Kidney (tissue), 14 donors: ENCODE measurements around the gene CA6. TPM values are rescaled to one million over a fixed set of nuclear protein-coding genes. Genes with fewer than 3 reads are reported as not detected.

ENCODE experiments used
- DNase-seq, 5 donors: peaks; one replicate each; pipeline ENCODE4 v3.0.0-alpha.2; 2013 to 2020
- FAIRE-seq: peaks from 2 replicates; lab custom pipeline; 2012; peaks lifted over from hg19 to GRCh38; lab: Jason Lieb, UNC
- H3K27ac ChIP-seq, 2 donors: one replicate each; pipeline ENCODE4 v1.7.0; 2013; ENCODE audit warnings: low read depth in 2 of 2, low read length in 2 of 2, inconsistent platforms in 1 of 2
- H3K27me3 ChIP-seq: one replicate; pipeline ENCODE4 v1.7.1; 2013; ENCODE audit warnings: low read length, inconsistent platforms; ENCODE audit not compliant: control insufficient read depth, insufficient read depth
- H3K36me3 ChIP-seq, 3 donors: one replicate each; pipeline versions ENCODE4 v1.7.0 to v1.7.1; 2013; ENCODE audit warnings: low read length in 3 of 3, control low read depth in 1 of 3, inconsistent platforms in 1 of 3; ENCODE audit not compliant: insufficient read depth in 3 of 3, control insufficient read depth in 2 of 3
- H3K4me1 ChIP-seq, 3 donors: one replicate each; pipeline versions ENCODE4 v1.7.0 to v1.7.1; 2013; ENCODE audit warnings: low read length in 3 of 3, inconsistent platforms in 1 of 3, low read depth in 1 of 3; ENCODE audit not compliant: control insufficient read depth in 2 of 3, insufficient read depth in 2 of 3
- H3K4me3 ChIP-seq, 3 donors: one replicate each; pipeline versions ENCODE4 v1.7.0 to v1.8.1; 2013; ENCODE audit warnings: low read length in 3 of 3, control low read depth in 1 of 3, inconsistent platforms in 1 of 3
- H3K9ac ChIP-seq, 3 donors: one replicate each; pipeline versions ENCODE4 v1.7.0 to v1.7.1; 2013; ENCODE audit warnings: low read length in 3 of 3, control low read depth in 1 of 3, inconsistent platforms in 1 of 3
- H3K9me3 ChIP-seq, 3 donors: one replicate each; pipeline versions ENCODE4 v1.7.0 to v1.7.1; 2013; ENCODE audit warnings: low read length in 3 of 3, control low read depth in 1 of 3, inconsistent platforms in 1 of 3; ENCODE audit not compliant: control insufficient read depth in 2 of 3, insufficient read depth in 1 of 3
- CTCF ChIP-seq: IDR thresholded peaks from 3 replicates; pipeline ENCODE4 v1.5.1; 2012; ENCODE audit warnings: mild to moderate bottlenecking, moderate library complexity, borderline replicate concordance; ENCODE audit not compliant: insufficient read depth; ENCODE audit errors: extremely low read depth
- intact Hi-C: fragments of 100-400 bp; cut with DNase I; formaldehyde crosslinking; loops from one replicate; pipeline ENCODE4 v1.11.1; 2022
- polyA plus RNA-seq: library from polyadenylated mRNA; stranded (reverse); fragments of 350-450 nt; fragmentation: Illumina TruSeq; extraction: RNeasy Lipid Tissue Mini Kit (QIAGEN cat#74804); gene quantifications from one replicate; pipeline ENCODE4 v1.2.3, GENCODE V29; 2014; ENCODE audit warnings: low read depth, low replicate concordance; ENCODE audit not compliant: insufficient read depth
- total RNA-seq: library from RNA; stranded (reverse); fragmentation: NEBNext Ultra II Directional; extraction: Animal tissue kit (Norgen Biotek cat#: 25700); gene quantifications from one replicate; pipeline ENCODE4 v1.2.1, GENCODE V29; 2021
- donor health status: control.
- donor health status: control.
- donor health status: control.
- donor health status: control.
- donor health status: control.
- donor health status: DM: yes; HTN: yes; CAD: no.
- donor health status: Normal renal cell carcinoma (clear cell type).

CA6 gene
- total and polyA plus RNA-seq, 2 donors from 2014 or later = not detected

GRCh38 chr1:8902765-8903164 lies 42.9 kb upstream of the CA6 start:
- no peak for TF ChIP-seq CTCF
- no peaks in the 10 kb centered on the region for H3K36me3 ChIP-seq
- H3K4me3 ChIP-seq = no peak overlapping the region
- peaks cover 0 to 11% (median 0%) of the 10 kb centered on the region in 3 donors for H3K4me1 ChIP-seq
- no peak overlapping the region for H3K27ac ChIP-seq
- FAIRE-seq = no peak
- H3K9me3 ChIP-seq = no peaks in the 10 kb centered on the region
- H3K27me3 ChIP-seq = no peaks in the 10 kb centered on the region
- intact Hi-C loops = no loop called here
- no peak for DNase-seq
- H3K9ac ChIP-seq = no peak overlapping the region

DNA sequence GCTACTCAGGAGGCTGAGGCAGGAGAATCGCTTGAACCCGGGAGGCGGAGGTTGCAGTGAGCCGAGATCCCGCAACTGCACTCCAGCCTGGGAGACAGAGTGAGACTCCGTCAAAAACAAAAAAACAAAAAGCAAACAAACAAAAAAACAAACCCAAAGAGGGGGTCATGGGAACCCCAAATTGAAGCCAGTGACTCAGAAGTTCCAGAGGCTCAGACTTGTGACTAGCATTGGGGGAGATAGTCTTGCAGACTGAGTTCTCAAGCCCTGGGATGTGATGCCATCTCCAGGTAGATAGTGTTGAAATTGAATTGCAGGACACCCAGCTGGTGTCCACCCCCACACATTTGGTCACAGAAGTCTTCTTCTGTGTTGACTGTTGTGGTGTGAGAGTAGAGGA lies 42.3 kb upstream of the CA6 start:
- H3K9ac ChIP-seq = no peak overlapping the region
- TF ChIP-seq CTCF = no peak
- no peaks in the 10 kb centered on the region for H3K9me3 ChIP-seq
- no peak for DNase-seq
- no peak overlapping the region for H3K4me3 ChIP-seq
- H3K27ac ChIP-seq = peak overlapping the region in 1 of 2 donors; percentile 85
- intact Hi-C loops = no loop called here
- FAIRE-seq = no peak
- H3K27me3 ChIP-seq = no peaks in the 10 kb centered on the region
- H3K4me1 ChIP-seq = peaks cover 0 to 11% (median 0%) of the 10 kb centered on the region in 3 donors
- no peaks in the 10 kb centered on the region for H3K36me3 ChIP-seq

DNA sequence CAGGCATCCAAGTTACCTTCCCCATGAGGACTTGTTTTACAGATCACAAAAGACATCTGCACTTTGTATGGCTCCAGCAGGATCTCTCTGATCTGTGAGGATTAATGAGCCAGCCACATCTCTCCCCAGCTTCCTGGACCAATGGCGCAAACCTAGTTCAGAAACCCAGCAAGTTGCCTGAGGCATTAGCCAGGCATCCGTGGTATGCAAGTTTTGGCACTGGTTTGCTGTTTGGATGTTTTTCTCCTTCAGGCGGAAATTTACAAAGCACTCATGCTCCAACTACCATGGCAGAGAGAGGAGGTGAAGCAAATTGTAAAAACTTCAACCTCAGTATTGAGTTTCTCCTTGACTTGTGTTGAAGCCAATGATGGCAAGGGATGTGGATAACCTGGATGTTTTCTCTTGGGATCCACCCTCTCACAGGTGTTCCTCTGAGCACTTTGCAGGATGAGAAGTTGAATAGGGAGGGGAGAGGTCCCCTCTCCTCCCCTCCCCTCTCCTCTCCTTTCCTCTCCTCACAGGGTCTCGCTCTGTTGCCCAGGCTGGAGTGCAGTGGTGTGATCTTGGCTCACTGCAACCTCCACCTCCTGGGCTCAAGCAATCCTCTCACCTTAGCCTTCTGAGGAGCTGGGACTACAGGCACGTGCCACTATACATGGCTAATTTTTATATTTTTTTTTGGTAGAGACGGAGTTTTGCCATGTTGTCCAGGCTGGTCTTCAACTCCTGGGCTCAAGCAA lies 41.6 kb upstream of the CA6 start:
- FAIRE-seq = peak; percentile 62
- H3K27ac ChIP-seq = peak overlapping the region in 1 of 2 donors; percentile 85
- intact Hi-C loops = no loop called here

More for the DNA sequence above, 41.6 kb upstream of the CA6 start:
- Histone ChIP-seq H3K27me3 (no peaks in the 10 kb centered on the region), H3K36me3 (no peaks in the 10 kb centered on the region), H3K4me3 (no peak overlapping the region), H3K9ac (no peak overlapping the region), H3K4me1 (peaks cover 0 to 11% (median 0%) of the 10 kb centered on the region in 3 donors), H3K9me3 (no peaks in the 10 kb centered on the region)
- peak; percentile 60 to 88 (median 79) for DNase-seq
- no peak for TF ChIP-seq CTCF
